GM18858 (cell line): ENCODE measurements around the gene MIER1.

Experiments
- ATAC-seq: cut with Tn5 transposase; IDR thresholded peaks from one replicate; pipeline ENCODE4 v1.9.1; 2021; ENCODE audit not compliant: unreplicated experiment

Gene MIER1

GRCh38 chr1:66996018-66996682 lies 71.4 kb downstream of the MIER1 start:
- ATAC-seq = no peak

GRCh38 chr1:66998972-66999371 lies 74.2 kb downstream of the MIER1 start:
- ATAC-seq = no peak

GRCh38 chr1:66999640-67000400 lies 75.0 kb downstream of the MIER1 start:
- no peak for ATAC-seq

- ATAC-seq = no peak
Measured at GRCh38 chr1:67001682-67002425, 77.1 kb downstream of the MIER1 start.

GRCh38 chr1:67004176-67004575 lies 79.4 kb downstream of the MIER1 start:
- no peak for ATAC-seq

- no peak for ATAC-seq
Measured at GRCh38 chr1:67005068-67005467, 80.3 kb downstream of the MIER1 start.

- no peak for ATAC-seq
Measured at GRCh38 chr1:67009792-67010191, 85.0 kb downstream of the MIER1 start.

- ATAC-seq = no peak
Measured at GRCh38 chr1:67013573-67013972, 88.8 kb downstream of the MIER1 start.

- no peak for ATAC-seq
Measured at GRCh38 chr1:67018574-67018973, 93.8 kb downstream of the MIER1 start.

GRCh38 chr1:67019121-67019520 lies 94.3 kb downstream of the MIER1 start:
- no peak for ATAC-seq

GRCh38 chr1:67019600-67020136 lies 94.9 kb downstream of the MIER1 start:
- no peak for ATAC-seq

- no peak for ATAC-seq
Measured at GRCh38 chr1:67020304-67020703, 95.5 kb downstream of the MIER1 start.

GRCh38 chr1:67020765-67021164 lies 96.0 kb downstream of the MIER1 start:
- no peak for ATAC-seq

- no peak for ATAC-seq
Measured at GRCh38 chr1:67029472-67029871, 104.7 kb downstream of the MIER1 start.

- ATAC-seq = no peak
Measured at GRCh38 chr1:67031121-67031858, 106.5 kb downstream of the MIER1 start.

- no peak for ATAC-seq
Measured at GRCh38 chr1:67031859-67032247, 107.1 kb downstream of the MIER1 start.
